ENCODE results near the gene ELMO3. TPM values are rescaled to one million over a fixed set of nuclear protein-coding genes. Genes with fewer than 3 reads are reported as not detected.

Gene ELMO3
- total RNA-seq, 2 donors from 2014 or later: 3.6 to 13.9 TPM

DNA sequence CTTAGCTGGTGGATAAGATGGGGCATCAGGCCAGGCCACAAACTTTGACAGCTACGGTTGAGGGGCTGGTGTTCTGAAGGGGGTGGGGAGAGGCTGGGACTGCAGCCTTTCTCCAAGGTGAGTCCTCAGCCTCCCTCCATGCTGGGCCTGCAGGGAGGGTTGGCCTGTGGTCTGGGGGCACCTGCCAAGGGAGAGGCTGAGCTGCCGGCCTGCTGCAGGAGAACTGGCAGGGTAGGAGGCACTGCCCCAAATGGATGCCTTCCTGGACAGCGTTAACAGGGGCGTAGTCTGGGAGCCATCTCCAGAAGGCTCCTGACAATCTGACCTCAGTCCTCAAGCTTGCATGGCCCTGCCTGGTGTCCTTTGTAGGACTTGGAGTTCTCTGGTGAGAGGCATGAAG, 5.1 kb downstream of the ELMO3 start:
- Mint-ChIP-seq H3K9me3 (no peaks in the 10 kb centered on the region), H3K36me3 (no peaks in the 10 kb centered on the region), H3K27me3 (no peaks in the 10 kb centered on the region), H3K27ac (no peak overlapping the region), H3K4me3 (no peak overlapping the region), H3K4me1 (ENCODE audit: low read depth in 2 of 2) (peaks cover 0 to 4% of the 10 kb centered on the region in 2 donors)
- ATAC-seq (no peak), DNase-seq (ENCODE audit: low spot score) (no peak)

GRCh38 chr16:67206129-67206837, 7.4 kb downstream of the ELMO3 start:
- Mint-ChIP-seq H3K4me1 (ENCODE audit: low read depth in 2 of 2) (peaks cover 0 to 4% of the 10 kb centered on the region in 2 donors), H3K4me3 (no peak overlapping the region)

GRCh38 chr16:67206838-67207248, 7.9 kb downstream of the ELMO3 start:
- H3K27ac Mint-ChIP-seq: no peak overlapping the region
- H3K9me3 Mint-ChIP-seq: no peaks in the 10 kb centered on the region
- no peaks in the 10 kb centered on the region for H3K27me3 Mint-ChIP-seq
- ATAC-seq (no peak), DNase-seq (ENCODE audit: low spot score) (no peak)
- no peaks in the 10 kb centered on the region for H3K36me3 Mint-ChIP-seq
- H3K4me3 Mint-ChIP-seq: no peak overlapping the region
- peaks cover 0 to 4% of the 10 kb centered on the region in 2 donors for H3K4me1 Mint-ChIP-seq (ENCODE audit: low read depth in 2 of 2)

More at GRCh38 chr16:67206129-67206837, 7.4 kb downstream of the ELMO3 start:
- DNase-seq (ENCODE audit: low spot score) (no peak), ATAC-seq (no peak)
- no peaks in the 10 kb centered on the region for H3K36me3 Mint-ChIP-seq
- H3K9me3 Mint-ChIP-seq: no peaks in the 10 kb centered on the region
- H3K27ac Mint-ChIP-seq: no peak overlapping the region
- H3K27me3 Mint-ChIP-seq: no peaks in the 10 kb centered on the region

DNA sequence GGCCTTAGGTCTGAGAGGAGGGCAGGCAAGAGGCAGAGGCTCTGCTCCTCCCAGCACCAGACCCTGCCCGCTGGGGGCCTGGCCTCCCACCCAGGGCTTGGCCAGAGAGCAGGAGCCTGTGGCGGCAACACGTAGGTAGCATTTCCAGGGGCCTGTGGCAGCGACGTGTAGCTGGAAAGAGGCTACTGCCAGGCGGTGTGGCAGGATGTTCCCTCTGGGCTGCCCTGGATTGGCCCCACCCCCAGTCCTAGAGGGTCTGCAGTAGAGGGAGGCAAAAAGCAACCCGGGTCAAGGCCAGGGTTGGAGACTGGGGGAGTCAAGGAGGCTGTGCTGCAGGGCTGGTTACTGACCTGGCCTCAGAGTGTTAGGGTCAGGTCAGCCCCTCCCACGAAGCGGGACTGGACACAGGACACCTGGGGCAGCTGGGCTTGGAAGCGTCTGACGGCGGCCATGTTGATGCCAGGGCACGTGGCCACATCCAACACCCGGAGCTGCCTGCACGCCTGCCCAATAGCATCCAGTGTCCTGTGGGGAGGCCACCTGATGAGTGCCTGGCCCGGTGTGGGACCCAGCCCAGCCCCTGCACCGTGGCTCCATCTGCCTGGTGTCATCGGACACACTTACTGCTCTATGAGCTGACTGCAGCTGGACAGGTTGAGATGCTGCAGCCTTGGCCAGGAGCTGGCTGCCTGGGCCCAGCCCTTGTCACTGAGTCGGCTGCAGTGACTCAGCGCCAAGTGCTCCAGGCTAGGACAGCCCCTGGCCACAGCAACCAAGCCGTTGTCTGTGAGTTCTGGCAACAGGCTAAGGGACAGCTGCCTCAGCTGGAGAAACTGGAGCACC, 8.5 kb downstream of the ELMO3 start:
- DNase-seq (ENCODE audit: low spot score): no peak
- Mint-ChIP-seq H3K9me3 (no peaks in the 10 kb centered on the region), H3K27me3 (no peaks in the 10 kb centered on the region), H3K36me3 (no peaks in the 10 kb centered on the region), H3K27ac (no peak overlapping the region), H3K4me1 (ENCODE audit: low read depth in 2 of 2) (peaks cover 0 to 4% of the 10 kb centered on the region in 2 donors), H3K4me3 (no peak overlapping the region)
- no peak for ATAC-seq

DNA sequence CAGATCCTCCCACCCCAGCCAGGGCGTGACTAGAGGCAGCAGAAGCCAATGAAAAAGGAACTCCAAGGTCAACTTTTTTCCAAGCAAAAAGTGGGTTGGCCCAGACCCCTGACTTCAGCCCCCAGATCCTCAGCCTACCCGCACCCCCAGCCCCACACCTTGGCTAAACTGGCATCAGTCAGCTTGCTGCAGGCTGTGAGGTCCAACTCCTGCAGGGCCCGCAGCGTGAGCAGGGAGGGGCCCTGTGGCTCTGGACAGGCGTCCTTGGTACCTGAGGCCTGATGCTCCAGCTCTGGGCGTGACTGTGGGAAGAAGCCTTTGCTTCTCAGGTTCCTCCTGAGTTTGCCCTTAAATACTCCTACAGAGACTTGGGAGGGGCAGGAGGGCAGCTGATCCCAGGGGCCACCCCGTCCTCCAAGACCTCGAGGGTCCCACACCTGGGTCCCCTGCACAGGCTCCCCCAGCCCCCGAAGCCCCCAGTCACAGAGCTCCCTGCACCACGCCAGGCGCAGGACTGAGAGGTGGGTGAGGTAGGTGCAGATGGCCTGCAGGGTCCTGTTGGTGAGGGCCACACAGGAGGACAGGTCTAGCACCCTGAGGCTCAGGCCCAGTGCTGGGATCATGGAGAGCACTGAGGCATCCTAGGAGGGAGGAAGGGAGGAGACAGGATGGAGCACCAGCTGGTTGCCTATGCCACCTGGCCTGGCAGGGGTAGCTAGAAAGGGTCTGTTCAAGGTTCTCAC, 9.4 kb downstream of the ELMO3 start:
- Mint-ChIP-seq H3K36me3 (no peaks in the 10 kb centered on the region), H3K4me1 (ENCODE audit: low read depth in 2 of 2) (peaks cover 0 to 4% of the 10 kb centered on the region in 2 donors), H3K27ac (no peak overlapping the region), H3K4me3 (no peak overlapping the region), H3K27me3 (no peaks in the 10 kb centered on the region), H3K9me3 (no peaks in the 10 kb centered on the region)
- DNase-seq (ENCODE audit: low spot score): no peak
- no peak for ATAC-seq

DNA sequence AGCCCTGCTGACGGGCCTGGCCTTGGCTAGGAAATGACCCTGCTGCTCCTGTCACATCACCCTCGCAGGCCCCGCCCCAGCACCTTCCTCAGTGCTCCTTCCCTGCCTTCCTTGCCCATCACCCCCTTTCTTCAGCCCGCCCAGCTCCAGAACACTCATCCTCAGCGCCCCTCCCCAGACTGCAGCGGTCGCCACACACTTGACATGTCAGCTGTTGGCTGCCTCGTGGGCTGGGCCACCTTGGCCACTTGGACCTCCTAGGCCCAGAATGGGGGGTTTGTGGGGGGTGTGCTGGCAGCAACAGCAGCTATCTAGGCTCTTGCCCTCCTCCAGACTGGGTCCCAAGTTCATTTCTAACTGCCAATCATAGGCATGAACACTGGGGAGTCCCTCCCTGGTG, 10.6 kb downstream of the ELMO3 start:
- Mint-ChIP-seq H3K9me3 (no peaks in the 10 kb centered on the region), H3K36me3 (no peaks in the 10 kb centered on the region), H3K27ac (peak overlapping the region in 1 of 2 donors; percentile 31)

DNA sequence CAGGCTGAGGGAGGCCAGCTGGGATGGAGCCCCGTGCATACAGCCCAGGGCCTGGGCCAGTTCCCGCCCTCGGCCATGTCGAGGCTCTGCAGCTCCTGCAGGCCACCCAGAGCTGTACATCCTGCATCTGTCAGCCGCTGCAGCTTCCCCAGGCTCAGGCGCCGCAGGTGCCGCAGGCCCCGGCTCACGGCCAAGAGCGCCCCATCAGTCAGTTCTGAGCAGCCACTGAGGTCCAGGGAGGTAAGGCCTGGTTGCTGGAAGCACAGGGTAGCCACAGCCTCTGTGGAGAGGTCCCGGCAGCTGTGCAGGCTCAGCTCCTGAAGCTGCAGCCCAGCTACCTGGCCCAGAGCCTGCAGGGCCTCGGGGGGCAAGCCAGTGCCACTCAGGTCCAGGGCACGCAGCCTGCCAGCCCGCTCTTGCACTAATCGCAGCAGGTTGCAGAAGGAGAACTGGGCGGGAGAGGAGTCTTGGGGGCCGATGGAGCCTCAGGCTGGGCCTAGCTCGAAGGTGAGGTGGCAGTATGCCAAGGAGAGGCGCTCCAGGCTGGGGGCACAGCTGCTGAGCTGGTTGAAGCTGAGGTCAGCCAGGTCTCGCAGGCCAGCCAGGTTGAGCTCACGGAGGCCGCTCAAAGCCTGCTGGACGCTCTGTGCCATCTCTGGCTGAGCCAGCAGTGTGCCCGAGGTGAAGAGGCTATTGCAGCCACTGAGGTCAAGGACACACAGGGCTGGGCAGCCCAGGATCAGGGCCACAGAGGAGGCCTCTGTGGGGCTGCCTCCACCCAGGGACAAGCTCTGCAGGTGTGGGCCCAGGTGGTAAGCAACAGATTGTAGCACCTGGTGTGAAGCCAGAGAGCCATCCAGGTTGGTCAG, 11.4 kb downstream of the ELMO3 start:
- Mint-ChIP-seq H3K4me1 (ENCODE audit: low read depth in 2 of 2) (peaks cover 0 to 4% of the 10 kb centered on the region in 2 donors), H3K27ac (no peak overlapping the region), H3K4me3 (no peak overlapping the region), H3K9me3 (no peaks in the 10 kb centered on the region), H3K36me3 (no peaks in the 10 kb centered on the region), H3K27me3 (no peaks in the 10 kb centered on the region)
- DNase-seq (ENCODE audit: low spot score): no peak
- ATAC-seq: no peak

More for the DNA sequence above, 10.6 kb downstream of the ELMO3 start:
- DNase-seq (ENCODE audit: low spot score): no peak
- Mint-ChIP-seq H3K27me3 (no peaks in the 10 kb centered on the region), H3K4me1 (ENCODE audit: low read depth in 2 of 2) (peaks cover 0 to 4% of the 10 kb centered on the region in 2 donors), H3K4me3 (no peak overlapping the region)
- no peak for ATAC-seq

DNA sequence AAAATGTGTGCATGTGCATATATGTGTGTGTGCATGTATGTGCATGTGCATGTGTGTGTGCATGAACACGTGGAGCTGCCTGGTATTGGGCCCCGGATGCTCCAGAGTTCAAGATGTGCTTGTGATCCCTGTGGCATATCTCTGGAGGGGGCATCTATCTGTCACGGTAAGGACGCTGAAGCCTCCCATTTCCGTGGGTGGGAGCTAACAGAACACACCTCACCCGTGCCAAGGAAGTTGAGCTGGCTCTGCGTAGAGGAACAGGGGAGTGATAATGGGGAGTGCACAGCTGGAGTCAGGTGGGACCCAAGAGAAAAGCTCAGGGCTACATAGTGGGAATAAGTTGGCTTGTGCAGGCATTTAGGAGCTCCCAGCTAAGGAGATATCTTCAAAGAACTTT, 12.7 kb downstream of the ELMO3 start:
- Mint-ChIP-seq H3K4me3 (no peak overlapping the region), H3K4me1 (ENCODE audit: low read depth in 2 of 2) (peaks cover 3 to 6% of the 10 kb centered on the region in 2 donors), H3K9me3 (no peaks in the 10 kb centered on the region), H3K27ac (no peak overlapping the region), H3K27me3 (no peaks in the 10 kb centered on the region), H3K36me3 (no peaks in the 10 kb centered on the region)
- no peak for DNase-seq (ENCODE audit: low spot score)
- ATAC-seq: no peak

GRCh38 chr16:67212766-67213165, 13.8 kb downstream of the ELMO3 start:
- no peak for DNase-seq (ENCODE audit: low spot score)
- no peak overlapping the region for H3K27ac Mint-ChIP-seq
- H3K4me3 Mint-ChIP-seq: no peak overlapping the region
- no peaks in the 10 kb centered on the region for H3K36me3 Mint-ChIP-seq
- no peaks in the 10 kb centered on the region for H3K27me3 Mint-ChIP-seq
- ATAC-seq: no peak
- H3K9me3 Mint-ChIP-seq: no peaks in the 10 kb centered on the region
- H3K4me1 Mint-ChIP-seq (ENCODE audit: low read depth in 2 of 2): peaks cover 3 to 6% of the 10 kb centered on the region in 2 donors

DNA sequence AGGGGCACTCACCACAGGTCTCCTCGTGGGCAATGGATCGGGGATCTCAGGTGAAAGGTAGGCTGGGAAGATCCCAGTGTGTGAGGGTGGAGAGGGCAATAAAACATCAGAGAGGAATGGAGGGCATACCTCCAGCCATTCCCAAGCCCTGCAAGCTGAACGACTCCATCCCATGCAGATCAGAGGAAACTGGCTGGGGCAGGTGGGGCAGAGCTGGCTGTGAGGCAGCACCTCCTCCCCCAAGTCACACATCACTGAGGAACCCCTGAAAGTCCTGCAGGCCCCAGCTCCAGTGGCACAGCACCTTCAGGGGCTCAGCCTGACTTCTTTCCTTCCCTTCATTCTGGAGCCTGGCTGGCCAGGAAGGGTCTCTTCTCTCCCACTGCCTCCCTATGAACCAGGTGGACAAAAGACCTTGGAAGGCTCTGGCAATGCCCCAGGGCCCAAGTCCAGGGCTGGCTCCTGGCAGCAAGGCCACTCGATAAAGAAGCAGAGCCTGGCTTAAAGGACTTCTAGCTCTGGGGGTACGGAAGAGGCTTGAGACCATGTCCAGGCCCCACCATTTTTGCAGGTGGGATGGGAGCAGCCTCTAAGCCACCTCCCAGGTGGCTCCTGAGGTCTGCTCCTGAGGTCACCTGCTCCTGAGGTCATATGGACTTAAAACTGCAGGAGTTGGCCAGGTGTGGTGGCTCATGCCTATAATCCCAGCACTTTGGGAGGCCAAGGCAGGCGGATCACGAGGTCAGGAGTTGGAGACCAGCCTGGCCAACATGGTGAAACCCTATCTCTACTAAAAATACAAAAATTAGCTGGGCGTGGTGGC, 14.5 kb downstream of the ELMO3 start:
- Mint-ChIP-seq H3K27me3 (no peaks in the 10 kb centered on the region), H3K27ac (no peak overlapping the region), H3K4me1 (ENCODE audit: low read depth in 2 of 2) (peaks cover 3 to 6% of the 10 kb centered on the region in 2 donors), H3K4me3 (no peak overlapping the region), H3K9me3 (no peaks in the 10 kb centered on the region), H3K36me3 (no peaks in the 10 kb centered on the region)
- no peak for DNase-seq (ENCODE audit: low spot score)
- ATAC-seq: no peak

- Mint-ChIP-seq H3K36me3 (no peaks in the 10 kb centered on the region), H3K4me3 (no peak overlapping the region), H3K27me3 (no peaks in the 10 kb centered on the region), H3K27ac (peak overlapping the region in 1 of 2 donors; percentile 40), H3K4me1 (ENCODE audit: low read depth in 2 of 2) (peaks cover 3 to 6% of the 10 kb centered on the region in 2 donors), H3K9me3 (no peaks in the 10 kb centered on the region)
- DNase-seq (ENCODE audit: low spot score) (no peak), ATAC-seq (no peak)
Measured at GRCh38 chr16:67215706-67216105, 16.8 kb downstream of the ELMO3 start.

DNA sequence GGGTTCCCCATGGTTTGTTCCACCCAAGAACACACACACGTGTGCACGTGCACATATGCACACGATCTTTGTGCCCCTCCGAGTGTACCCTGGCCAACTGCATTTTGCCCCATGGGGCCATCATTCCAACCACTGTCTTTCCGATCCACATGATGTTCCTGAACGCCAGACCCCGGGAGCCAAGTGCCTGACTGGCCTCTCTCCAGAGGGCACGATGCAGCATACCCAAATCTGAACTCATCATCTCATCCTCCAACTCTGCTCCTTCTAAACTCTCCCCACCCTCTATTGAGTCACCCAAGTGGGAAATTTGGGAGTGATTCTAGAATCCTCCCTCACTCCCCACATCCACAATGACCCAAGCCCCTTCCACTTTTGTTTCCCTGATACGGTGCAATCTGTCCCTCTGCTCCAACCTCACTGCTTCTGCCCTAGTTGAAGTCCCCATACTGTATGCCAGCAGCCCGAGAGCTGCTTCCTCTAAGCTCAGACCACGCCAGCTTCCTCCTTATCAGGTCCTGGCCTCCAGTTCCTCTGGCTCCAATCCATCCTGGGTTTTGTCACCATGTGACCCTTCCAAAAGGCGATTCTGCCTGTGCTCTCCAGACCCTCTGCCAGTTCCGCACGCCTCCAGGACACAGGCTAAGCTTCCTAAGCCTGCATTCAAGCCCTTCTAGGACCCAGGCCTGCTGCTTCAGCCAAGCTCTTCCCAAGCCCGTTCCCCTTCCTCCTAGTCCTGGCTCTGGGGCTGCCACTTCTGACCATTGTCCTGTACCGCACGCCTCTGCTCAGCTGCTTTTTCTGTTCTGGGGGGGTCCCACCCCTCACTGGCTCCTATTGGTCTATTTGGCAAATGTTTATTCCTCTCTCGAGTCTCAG, 17.9 kb downstream of the ELMO3 start:
- Mint-ChIP-seq H3K36me3 (no peaks in the 10 kb centered on the region), H3K9me3 (no peaks in the 10 kb centered on the region), H3K4me3 (no peak overlapping the region), H3K4me1 (ENCODE audit: low read depth in 2 of 2) (peaks cover 3 to 6% of the 10 kb centered on the region in 2 donors), H3K27ac (peak overlapping the region in 1 of 2 donors; percentile 40), H3K27me3 (no peaks in the 10 kb centered on the region)
- DNase-seq (ENCODE audit: low spot score): no peak
- ATAC-seq: no peak
